Liver (tissue), 3 donors: ENCODE measurements around the gene PPFIBP2.

Experiments
- RAD21 ChIP-seq, 2 donors: IDR thresholded peaks; 2 replicates each; pipeline ENCODE4 v1.6.1; 2016; ENCODE audit warnings: antibody characterized with exemption in 2 of 2, mild to moderate bottlenecking in 2 of 2
- RXRA ChIP-seq, 2 donors: IDR thresholded peaks; 2 replicates each; pipeline ENCODE4 v1.6.1; 2017 to 2018; ENCODE audit warnings: antibody characterized with exemption in 2 of 2, mild to moderate bottlenecking in 1 of 2
- SP1 ChIP-seq: IDR thresholded peaks from 2 replicates; pipeline ENCODE4 v1.6.1; 2018; ENCODE audit warnings: antibody characterized with exemption, mild to moderate bottlenecking
- YY1 ChIP-seq: IDR thresholded peaks from 2 replicates; pipeline ENCODE4 v1.6.1; 2016; ENCODE audit warnings: antibody characterized with exemption, mild to moderate bottlenecking
- TF ChIP-seq, protein P1 (sequence below): fragments of 150-350 bp; IDR thresholded peaks from 2 replicates; pipeline ENCODE4 v1.5.1; 2017; ENCODE audit warnings: improper control_type of control experiment, low read depth, low read length; ENCODE audit not compliant: missing input control
- TF ChIP-seq, protein P2 (sequence below): IDR thresholded peaks from 2 replicates; pipeline ENCODE4 v1.6.1; 2016; ENCODE audit warnings: antibody characterized with exemption, mild to moderate bottlenecking
- TF ChIP-seq, protein P3 (sequence below): IDR thresholded peaks from 2 replicates; pipeline ENCODE4 v1.6.1; 2016; ENCODE audit warnings: antibody characterized with exemption
- TF ChIP-seq, protein P4 (sequence below): IDR thresholded peaks from 2 replicates; pipeline ENCODE4 v1.6.1; 2016; ENCODE audit warnings: antibody characterized with exemption
- donor health status: healthy.
- donor health status: healthy.

DNA sequence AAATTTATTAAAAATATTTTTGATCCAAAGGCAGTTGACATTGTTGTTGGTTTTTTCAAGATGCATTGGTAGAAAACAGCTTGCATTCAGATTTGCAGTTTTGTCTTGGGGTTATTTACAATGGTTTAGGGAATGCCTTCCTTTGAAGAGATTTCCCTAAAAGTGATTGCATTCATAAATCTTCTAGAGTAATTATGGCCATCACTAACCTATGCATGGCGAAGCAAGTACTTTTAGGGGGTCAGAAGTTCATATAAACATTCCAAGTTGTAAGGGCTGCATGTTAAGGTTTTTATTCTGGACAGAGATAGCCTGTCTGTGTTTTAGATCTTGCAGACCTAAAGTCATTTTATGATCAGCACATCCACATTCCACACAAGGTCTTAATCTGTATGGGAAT, 53.5 kb downstream of the PPFIBP2 start:
- TF ChIP-seq, protein P1, sequence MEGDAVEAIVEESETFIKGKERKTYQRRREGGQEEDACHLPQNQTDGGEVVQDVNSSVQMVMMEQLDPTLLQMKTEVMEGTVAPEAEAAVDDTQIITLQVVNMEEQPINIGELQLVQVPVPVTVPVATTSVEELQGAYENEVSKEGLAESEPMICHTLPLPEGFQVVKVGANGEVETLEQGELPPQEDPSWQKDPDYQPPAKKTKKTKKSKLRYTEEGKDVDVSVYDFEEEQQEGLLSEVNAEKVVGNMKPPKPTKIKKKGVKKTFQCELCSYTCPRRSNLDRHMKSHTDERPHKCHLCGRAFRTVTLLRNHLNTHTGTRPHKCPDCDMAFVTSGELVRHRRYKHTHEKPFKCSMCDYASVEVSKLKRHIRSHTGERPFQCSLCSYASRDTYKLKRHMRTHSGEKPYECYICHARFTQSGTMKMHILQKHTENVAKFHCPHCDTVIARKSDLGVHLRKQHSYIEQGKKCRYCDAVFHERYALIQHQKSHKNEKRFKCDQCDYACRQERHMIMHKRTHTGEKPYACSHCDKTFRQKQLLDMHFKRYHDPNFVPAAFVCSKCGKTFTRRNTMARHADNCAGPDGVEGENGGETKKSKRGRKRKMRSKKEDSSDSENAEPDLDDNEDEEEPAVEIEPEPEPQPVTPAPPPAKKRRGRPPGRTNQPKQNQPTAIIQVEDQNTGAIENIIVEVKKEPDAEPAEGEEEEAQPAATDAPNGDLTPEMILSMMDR: no peak
- TF ChIP-seq RXRA (IDR thresholded peaks at IDR 0.05): no peak
- no peak for TF ChIP-seq YY1
- TF ChIP-seq, protein P2, sequence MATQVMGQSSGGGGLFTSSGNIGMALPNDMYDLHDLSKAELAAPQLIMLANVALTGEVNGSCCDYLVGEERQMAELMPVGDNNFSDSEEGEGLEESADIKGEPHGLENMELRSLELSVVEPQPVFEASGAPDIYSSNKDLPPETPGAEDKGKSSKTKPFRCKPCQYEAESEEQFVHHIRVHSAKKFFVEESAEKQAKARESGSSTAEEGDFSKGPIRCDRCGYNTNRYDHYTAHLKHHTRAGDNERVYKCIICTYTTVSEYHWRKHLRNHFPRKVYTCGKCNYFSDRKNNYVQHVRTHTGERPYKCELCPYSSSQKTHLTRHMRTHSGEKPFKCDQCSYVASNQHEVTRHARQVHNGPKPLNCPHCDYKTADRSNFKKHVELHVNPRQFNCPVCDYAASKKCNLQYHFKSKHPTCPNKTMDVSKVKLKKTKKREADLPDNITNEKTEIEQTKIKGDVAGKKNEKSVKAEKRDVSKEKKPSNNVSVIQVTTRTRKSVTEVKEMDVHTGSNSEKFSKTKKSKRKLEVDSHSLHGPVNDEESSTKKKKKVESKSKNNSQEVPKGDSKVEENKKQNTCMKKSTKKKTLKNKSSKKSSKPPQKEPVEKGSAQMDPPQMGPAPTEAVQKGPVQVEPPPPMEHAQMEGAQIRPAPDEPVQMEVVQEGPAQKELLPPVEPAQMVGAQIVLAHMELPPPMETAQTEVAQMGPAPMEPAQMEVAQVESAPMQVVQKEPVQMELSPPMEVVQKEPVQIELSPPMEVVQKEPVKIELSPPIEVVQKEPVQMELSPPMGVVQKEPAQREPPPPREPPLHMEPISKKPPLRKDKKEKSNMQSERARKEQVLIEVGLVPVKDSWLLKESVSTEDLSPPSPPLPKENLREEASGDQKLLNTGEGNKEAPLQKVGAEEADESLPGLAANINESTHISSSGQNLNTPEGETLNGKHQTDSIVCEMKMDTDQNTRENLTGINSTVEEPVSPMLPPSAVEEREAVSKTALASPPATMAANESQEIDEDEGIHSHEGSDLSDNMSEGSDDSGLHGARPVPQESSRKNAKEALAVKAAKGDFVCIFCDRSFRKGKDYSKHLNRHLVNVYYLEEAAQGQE: no peak
- TF ChIP-seq SP1: no peak
- TF ChIP-seq, protein P3, sequence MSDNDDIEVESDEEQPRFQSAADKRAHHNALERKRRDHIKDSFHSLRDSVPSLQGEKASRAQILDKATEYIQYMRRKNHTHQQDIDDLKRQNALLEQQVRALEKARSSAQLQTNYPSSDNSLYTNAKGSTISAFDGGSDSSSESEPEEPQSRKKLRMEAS: no peak
- TF ChIP-seq RAD21 (IDR thresholded peaks at IDR 0.05): no peak
- TF ChIP-seq, protein P4, sequence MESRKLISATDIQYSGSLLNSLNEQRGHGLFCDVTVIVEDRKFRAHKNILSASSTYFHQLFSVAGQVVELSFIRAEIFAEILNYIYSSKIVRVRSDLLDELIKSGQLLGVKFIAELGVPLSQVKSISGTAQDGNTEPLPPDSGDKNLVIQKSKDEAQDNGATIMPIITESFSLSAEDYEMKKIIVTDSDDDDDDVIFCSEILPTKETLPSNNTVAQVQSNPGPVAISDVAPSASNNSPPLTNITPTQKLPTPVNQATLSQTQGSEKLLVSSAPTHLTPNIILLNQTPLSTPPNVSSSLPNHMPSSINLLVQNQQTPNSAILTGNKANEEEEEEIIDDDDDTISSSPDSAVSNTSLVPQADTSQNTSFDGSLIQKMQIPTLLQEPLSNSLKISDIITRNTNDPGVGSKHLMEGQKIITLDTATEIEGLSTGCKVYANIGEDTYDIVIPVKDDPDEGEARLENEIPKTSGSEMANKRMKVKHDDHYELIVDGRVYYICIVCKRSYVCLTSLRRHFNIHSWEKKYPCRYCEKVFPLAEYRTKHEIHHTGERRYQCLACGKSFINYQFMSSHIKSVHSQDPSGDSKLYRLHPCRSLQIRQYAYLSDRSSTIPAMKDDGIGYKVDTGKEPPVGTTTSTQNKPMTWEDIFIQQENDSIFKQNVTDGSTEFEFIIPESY: no peak
